HEK293T (cell line): ENCODE results near the gene RAPGEF6.

Experiments
- CTCF ChIA-PET: fragments of 350-600 bp; formaldehyde crosslinking; extraction: SDS; loops from one replicate; lab custom pipeline; 2021; ENCODE audit warnings: antibody characterized with exemption, inconsistent platforms; lab: Yijun Ruan, JAX
- POLR2A ChIA-PET: fragments of 350-600 bp; formaldehyde crosslinking; extraction: SDS; loops from one replicate; lab custom pipeline; 2020; ENCODE audit warnings: antibody characterized with exemption, inconsistent platforms; lab: Yijun Ruan, JAX
- DNase-seq: peaks from one replicate; pipeline ENCODE4 v3.0.0; 2012; ENCODE audit warnings: mixed read lengths; ENCODE audit errors: extremely low spot score
- ARNT ChIP-seq: fragments of 450-650 bp; IDR thresholded peaks from 2 replicates; pipeline ENCODE4 v1.6.1; 2017; ENCODE audit warnings: mild to moderate bottlenecking
- BHLHE40 ChIP-seq: fragments of 450-650 bp; IDR thresholded peaks from 2 replicates; pipeline ENCODE4 v1.6.1; 2016; ENCODE audit warnings: mild to moderate bottlenecking, moderate library complexity, borderline replicate concordance
- CTBP1 ChIP-seq: fragments of 450-650 bp; IDR thresholded peaks from 2 replicates; pipeline ENCODE4 v1.6.1; 2016; ENCODE audit warnings: borderline replicate concordance
- ELF4 ChIP-seq: fragments of 450-650 bp; IDR thresholded peaks from 2 replicates; pipeline ENCODE4 v1.6.1; 2017; ENCODE audit warnings: antibody characterized with exemption
- FOXA1 ChIP-seq: fragments of 450-650 bp; IDR thresholded peaks from 2 replicates; pipeline ENCODE4 v1.6.1; 2016; ENCODE audit warnings: mild to moderate bottlenecking
- FOXK2 ChIP-seq: fragments of 450-650 bp; IDR thresholded peaks from 2 replicates; pipeline ENCODE4 v1.6.1; 2016; ENCODE audit warnings: mild to moderate bottlenecking
- FOXM1 ChIP-seq: fragments of 450-650 bp; IDR thresholded peaks from 2 replicates; pipeline ENCODE4 v1.6.1; 2017; ENCODE audit warnings: mild to moderate bottlenecking, borderline replicate concordance
- HDGF ChIP-seq: fragments of 450-650 bp; IDR thresholded peaks from 2 replicates; pipeline ENCODE4 v1.6.1; 2017; ENCODE audit warnings: antibody characterized with exemption, borderline replicate concordance
- L3MBTL2 ChIP-seq: fragments of 450-650 bp; conservative IDR thresholded peaks from 2 replicates; pipeline ENCODE4 v1.6.1; 2016; ENCODE audit warnings: mild to moderate bottlenecking
- LEF1 ChIP-seq: fragments of 450-650 bp; IDR thresholded peaks from 2 replicates; pipeline ENCODE4 v1.6.1; 2017; ENCODE audit warnings: mild to moderate bottlenecking, borderline replicate concordance
- NFRKB ChIP-seq: fragments of 450-650 bp; IDR thresholded peaks from 2 replicates; pipeline ENCODE4 v1.6.1; 2016; ENCODE audit warnings: mild to moderate bottlenecking, moderate library complexity
- PKNOX1 ChIP-seq: fragments of 450-650 bp; IDR thresholded peaks from 2 replicates; pipeline ENCODE4 v1.6.1; 2016
- SP1 ChIP-seq: fragments of 450-650 bp; IDR thresholded peaks from 2 replicates; pipeline ENCODE4 v1.6.1; 2017
- SUZ12 ChIP-seq: fragments of 450-650 bp; IDR thresholded peaks from 2 replicates; pipeline ENCODE4 v1.6.1; 2016; ENCODE audit warnings: mild to moderate bottlenecking
- TARDBP ChIP-seq: fragments of 450-650 bp; IDR thresholded peaks from 2 replicates; pipeline ENCODE4 v1.6.1; 2016
- ZNF384 ChIP-seq: fragments of 450-650 bp; IDR thresholded peaks from 2 replicates; pipeline ENCODE4 v1.6.1; 2016

The RAPGEF6 gene

DNA sequence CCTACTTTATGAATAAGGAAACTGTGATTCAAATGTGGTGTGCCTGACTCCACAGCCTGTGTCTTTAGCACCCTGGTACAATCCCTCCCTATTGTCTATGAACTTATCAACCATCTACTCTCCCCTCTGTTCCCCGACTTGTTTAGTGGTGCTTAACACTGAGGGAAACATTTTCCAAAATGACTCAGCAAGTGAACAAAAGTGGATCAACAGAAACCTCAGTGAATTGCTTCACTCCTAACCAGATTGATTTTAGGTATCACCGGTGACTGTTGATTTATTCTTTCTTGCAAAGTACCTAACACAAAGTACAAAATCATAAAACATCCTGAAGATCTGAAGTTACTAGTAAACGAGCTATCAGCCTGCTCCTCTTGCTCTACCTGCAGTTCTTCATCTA is 42.1 kb upstream of the RAPGEF6 start:
- TF ChIP-seq CTBP1, result no peak
- no peak for TF ChIP-seq ARNT
- no peak for TF ChIP-seq PKNOX1
- no peak for TF ChIP-seq ZNF384
- TF ChIP-seq TARDBP, result no peak
- no peak for TF ChIP-seq LEF1
- POLR2A ChIA-PET, result no interaction called here
- DNase-seq, result no peak
- CTCF ChIA-PET, result no interaction called here

GRCh38 chr5:131672776-131673175 is 37.7 kb upstream of the RAPGEF6 start:
- no peak for TF ChIP-seq BHLHE40
- TF ChIP-seq L3MBTL2, result no peak
- TF ChIP-seq FOXM1, result no peak
- TF ChIP-seq SUZ12, result no peak
- no peak for TF ChIP-seq SP1
- TF ChIP-seq ZNF384, result no peak

DNA sequence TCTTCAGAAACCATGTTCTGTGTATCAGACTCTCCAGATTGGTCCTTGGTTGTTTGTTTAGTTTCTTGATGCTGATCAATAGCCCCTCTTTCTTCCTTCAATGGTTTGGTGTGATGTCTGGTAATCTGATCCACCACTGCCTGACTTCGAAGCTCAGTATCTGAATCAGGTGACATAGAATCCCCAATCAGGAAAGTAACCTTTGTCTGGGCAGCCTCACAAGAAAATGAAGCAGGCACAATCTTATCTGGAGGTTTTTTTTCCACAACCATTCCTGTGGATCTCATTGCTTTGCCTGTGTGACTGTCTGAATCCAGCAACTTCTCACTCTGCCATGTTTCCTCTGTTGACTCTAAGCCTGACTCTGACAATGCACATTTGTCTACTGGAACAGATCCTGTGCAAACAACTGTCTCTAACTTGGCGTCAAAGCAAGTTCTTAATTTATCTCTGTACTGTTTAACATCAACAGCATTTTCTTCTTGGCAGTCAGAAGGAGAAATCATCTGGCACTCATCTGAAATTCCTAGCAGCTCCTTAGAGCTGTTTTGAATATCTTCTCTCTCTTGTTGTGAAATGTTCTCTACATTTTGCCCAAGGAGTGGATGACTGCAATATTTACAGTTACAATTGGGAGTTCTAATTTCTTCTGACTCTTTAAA is 37.1 kb upstream of the RAPGEF6 start:
- no peak for DNase-seq
- TF ChIP-seq FOXA1, result no peak
- ChIA-PET POLR2A (no interaction called here), CTCF (no interaction called here)

More at GRCh38 chr5:131672776-131673175, 37.7 kb upstream of the RAPGEF6 start:
- CTCF ChIA-PET, result interaction anchor here (0.9 kb wide), 1 partner anchor 24 kb away, joined by 3 read pairs; no protein-coding TSS in a partner anchor
- POLR2A ChIA-PET, result no interaction called here
- no peak for DNase-seq

DNA sequence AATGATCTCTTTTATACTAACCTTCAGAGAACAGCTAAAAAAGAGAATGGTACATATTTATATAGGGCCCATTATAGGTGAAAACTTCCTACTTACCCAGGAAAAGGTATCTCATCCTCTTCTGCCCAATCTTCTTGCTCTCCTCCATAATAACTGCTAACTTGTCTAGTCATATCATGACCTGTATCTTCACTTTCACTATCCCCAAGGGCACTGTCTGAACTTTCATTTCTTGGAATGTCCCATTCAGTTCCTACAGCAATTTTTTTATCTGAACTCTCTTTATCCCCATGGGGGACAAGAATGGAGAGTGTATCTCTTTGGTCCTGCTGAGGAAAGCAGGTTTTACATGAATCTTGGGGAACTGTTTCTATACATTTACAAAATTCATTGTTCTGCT is 36.4 kb upstream of the RAPGEF6 start:
- no peak for TF ChIP-seq PKNOX1
- no peak for TF ChIP-seq TARDBP
- no peak for TF ChIP-seq HDGF
- no peak for TF ChIP-seq ELF4
- POLR2A ChIA-PET, result no interaction called here
- CTCF ChIA-PET, result no interaction called here
- no peak for DNase-seq

GRCh38 chr5:131664929-131665328 is 29.9 kb upstream of the RAPGEF6 start:
- ChIA-PET CTCF (interaction anchor here (1.0 kb wide), 1 partner anchor 13 kb away, joined by 3 read pairs; no protein-coding TSS in a partner anchor), POLR2A (no interaction called here)

DNA sequence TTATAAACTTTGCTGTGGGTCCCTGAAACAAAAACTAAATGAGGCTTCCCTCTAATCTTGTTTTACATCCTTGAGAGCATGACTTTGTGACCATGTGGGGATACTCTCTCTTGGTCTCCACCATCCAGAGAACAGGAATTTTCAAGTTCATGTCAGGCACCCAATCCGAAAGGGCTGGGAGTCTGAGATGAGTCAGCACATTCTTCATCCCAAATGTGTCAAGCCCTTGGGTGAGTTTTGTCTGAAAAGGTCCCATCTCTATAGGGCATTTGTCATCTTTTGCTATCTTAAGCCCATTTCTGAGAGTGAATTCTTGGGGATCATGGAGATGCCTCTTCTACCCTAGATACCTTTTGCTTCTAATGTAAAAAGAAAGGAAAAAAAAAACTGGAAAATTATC is 26.9 kb upstream of the RAPGEF6 start:
- POLR2A ChIA-PET, result no interaction called here
- CTCF ChIA-PET, result no interaction called here
- no peak for DNase-seq
- TF ChIP-seq SUZ12 (no peak), TARDBP (no peak), PKNOX1 (no peak), CTBP1 (no peak), ARNT (no peak), L3MBTL2 (no peak), NFRKB (no peak), SP1 (no peak), ELF4 (no peak), BHLHE40 (no peak), FOXK2 (no peak), HDGF (no peak), FOXM1 (no peak), LEF1 (no peak), ZNF384 (no peak), FOXA1 (no peak)

More at GRCh38 chr5:131664929-131665328, 29.9 kb upstream of the RAPGEF6 start:
- DNase-seq, result no peak
- TF ChIP-seq HDGF (no peak), FOXA1 (no peak), TARDBP (no peak), FOXM1 (no peak), ARNT (no peak), LEF1 (no peak), NFRKB (no peak), ELF4 (no peak), ZNF384 (no peak), BHLHE40 (no peak), PKNOX1 (no peak), FOXK2 (no peak), L3MBTL2 (no peak), CTBP1 (no peak), SUZ12 (no peak), SP1 (no peak)

DNA sequence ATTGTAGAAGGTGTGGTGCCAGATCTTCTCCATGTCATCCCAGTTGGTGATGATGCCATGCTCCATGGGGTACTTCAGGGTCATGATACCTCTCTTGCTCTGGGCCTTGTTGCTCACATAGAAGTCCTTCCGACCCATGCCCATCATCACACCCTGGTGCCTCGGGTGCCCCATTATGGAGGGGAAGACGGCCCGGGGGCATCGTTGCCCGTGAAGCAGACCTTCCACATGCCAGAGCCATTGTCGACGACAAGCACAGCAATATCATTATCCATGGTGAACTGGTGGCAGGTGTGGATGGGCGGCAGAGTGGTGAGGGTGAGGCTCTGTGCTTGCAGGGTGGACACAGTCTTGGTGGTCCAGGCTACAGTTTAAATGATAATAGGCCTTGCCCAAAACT is 24.8 kb upstream of the RAPGEF6 start:
- DNase-seq, result no peak
- POLR2A ChIA-PET, result no interaction called here
- CTCF ChIA-PET, result no interaction called here
- TF ChIP-seq ELF4, result no peak
- no peak for TF ChIP-seq LEF1
